Hepatocyte (in vitro differentiated cells): Measurements from ENCODE around the gene VPS37C.

Experiments used
- CTCF ChIP-seq: fragments of 200-600 bp; sonication (generic); IDR thresholded peaks from 2 replicates; pipeline ENCODE4 v1.5.1; 2016; ENCODE audit warnings: antibody characterized with exemption, mild to moderate bottlenecking; ENCODE audit not compliant: poor library complexity
- EZH2 ChIP-seq: fragments of 200-600 bp; sonication (generic); IDR thresholded peaks from 2 replicates; pipeline ENCODE4 v1.6.1; 2016; ENCODE audit warnings: antibody characterized with exemption, mild to moderate bottlenecking, borderline replicate concordance
- EZH2phosphoT487 ChIP-seq: fragments of 200-600 bp; sonication (generic); IDR thresholded peaks from one replicate; pipeline ENCODE4 v1.6.1; 2018; ENCODE audit warnings: antibody characterized with exemption, mild to moderate bottlenecking, low read depth, moderate library complexity; ENCODE audit not compliant: unreplicated experiment, severe bottlenecking

- no peak for TF ChIP-seq EZH2
- no peak for TF ChIP-seq CTCF
- no peak for TF ChIP-seq EZH2phosphoT487
These were observed 68.1 kb downstream of the VPS37C start for GRCh38 chr11:61092908-61093763.
